GM12878 (cell line): ENCODE data around the gene ZNF695. TPM values are rescaled to one million over a fixed set of nuclear protein-coding genes. Genes with fewer than 3 reads are reported as not detected.

ENCODE experiments used
- ATAC-seq: fragments of 200-7000 bp; cut with Tn5 transposase; 3 replicates; pipeline ENCODE4 v1.9.1; 2020; ENCODE audit warnings: mild to moderate bottlenecking, moderate library complexity
- BruUV-seq: library from RNA; stranded (reverse); fragments of 400-500 nt; replicated peaks from 2 replicates; lab custom pipeline; 2021; lab: Mats Ljungman, UMichigan
- CTCF ChIA-PET: fragments of 300-600 bp; sonication (Branson Sonifier 250); formaldehyde crosslinking; extraction: SDS; loops from one replicate; lab custom pipeline; 2021; ENCODE audit warnings: inconsistent platforms; lab: Yijun Ruan, JAX
- POLR2A ChIA-PET: fragments of 350-600 bp; formaldehyde crosslinking; extraction: SDS; loops from one replicate; lab custom pipeline; 2021; ENCODE audit warnings: inconsistent platforms; lab: Charles Lee
- RAD21 ChIA-PET: fragments of 300-600 bp; sonication (Branson Sonifier 250); formaldehyde crosslinking; loops from one replicate; lab custom pipeline; 2023; ENCODE audit warnings: antibody characterized with exemption; ENCODE audit not compliant: unreplicated experiment; lab: Charles Lee
- SMC1A ChIA-PET: fragments of 300-600 bp; sonication (Branson Sonifier 250); formaldehyde crosslinking; loops from one replicate; lab custom pipeline; 2023; ENCODE audit not compliant: unreplicated experiment, uncharacterized antibody; lab: Charles Lee
- DNase-seq: peaks from one replicate; pipeline ENCODE4 v3.0.0-alpha.2; 2011; ENCODE audit warnings: low read depth, low spot score
- FAIRE-seq: peaks from 3 replicates; lab custom pipeline; 2011; peaks lifted over from hg19 to GRCh38; lab: Jason Lieb, UNC
- H2AFZ ChIP-seq: 2 replicates; pipeline ENCODE4 v1.6.0; 2011; ENCODE audit warnings: low read depth, low read length, control low read depth; ENCODE audit not compliant: control insufficient read depth
- H3K27ac ChIP-seq: 2 replicates; pipeline ENCODE4 v1.5.1; 2011; ENCODE audit warnings: control low read depth; ENCODE audit not compliant: control insufficient read depth, insufficient read depth
- H3K27me3 ChIP-seq, 2 experiments: replicated peaks in 1 of 2; 2 replicates each; pipeline versions ENCODE4 v1.6.0 to v1.6.1; 2011; ENCODE audit warnings: low read length in 1 of 2; ENCODE audit not compliant: control insufficient read depth in 2 of 2, insufficient read depth in 2 of 2
- H3K36me3 ChIP-seq, 2 experiments: 2 replicates each; pipeline ENCODE4 v1.5.1; 2011; ENCODE audit warnings: low read length in 1 of 2; ENCODE audit not compliant: control insufficient read depth in 2 of 2, insufficient read depth in 2 of 2
- H3K4me1 ChIP-seq: 2 replicates; pipeline ENCODE4 v1.6.1; 2011; ENCODE audit warnings: mild to moderate bottlenecking, low read length, moderate library complexity, mixed read lengths; ENCODE audit not compliant: control insufficient read depth, insufficient read depth
- H3K4me2 ChIP-seq: 2 replicates; pipeline ENCODE4 v1.6.0; 2011; ENCODE audit warnings: control low read depth; ENCODE audit not compliant: control insufficient read depth, insufficient read depth
- H3K4me3 ChIP-seq: fragments of 200-600 bp; sonication (generic); 2 replicates; pipeline ENCODE4 v1.5.1; 2016
- H3K79me2 ChIP-seq: 2 replicates; pipeline ENCODE4 v1.6.0; 2011; ENCODE audit warnings: low read length; ENCODE audit not compliant: control insufficient read depth, insufficient read depth
- H3K9ac ChIP-seq: 2 replicates; pipeline ENCODE4 v1.8.0; 2011; ENCODE audit warnings: low read length, control low read depth, mixed read lengths; ENCODE audit not compliant: control insufficient read depth, insufficient read depth
- H3K9me3 ChIP-seq: replicated peaks from 3 replicates; pipeline ENCODE4 v1.5.1; 2011; ENCODE audit warnings: mild to moderate bottlenecking, low read length; ENCODE audit not compliant: control insufficient read depth, insufficient read depth
- H4K20me1 ChIP-seq: 2 replicates; pipeline ENCODE4 v1.6.0; 2011; ENCODE audit not compliant: control insufficient read depth, insufficient read depth
- CEBPB ChIP-seq, 2 experiments: fragments of 150-350 bp in 1 of 2; IDR thresholded peaks; 2 replicates each; pipeline ENCODE4 v1.6.1; 2012 to 2014; ENCODE audit warnings: low read depth in 2 of 2, low read length in 2 of 2, borderline replicate concordance in 1 of 2, inconsistent platforms in 1 of 2
- HDAC2 ChIP-seq: fragments of 200-600 bp; sonication (generic); IDR thresholded peaks from 2 replicates; pipeline ENCODE4 v1.6.1; 2017
- MEF2B ChIP-seq: fragments of 450-650 bp; IDR thresholded peaks from 2 replicates; pipeline ENCODE4 v1.6.1; 2018; ENCODE audit warnings: mild to moderate bottlenecking, moderate library complexity; ENCODE audit not compliant: partially characterized antibody, poor library complexity, severe bottlenecking
- NFXL1 ChIP-seq: fragments of 450-650 bp; IDR thresholded peaks from 2 replicates; pipeline ENCODE4 v1.6.1; 2017; ENCODE audit warnings: antibody characterized with exemption, mild to moderate bottlenecking, borderline replicate concordance
- POLR2AphosphoS2 ChIP-seq: IDR thresholded peaks from 2 replicates; pipeline ENCODE4 v1.6.1; 2011; ENCODE audit warnings: low read depth, mild to moderate bottlenecking, low read length, improper control_type of control experiment, moderate library complexity
- SIN3A ChIP-seq: IDR thresholded peaks from 2 replicates; pipeline ENCODE4 v1.6.1; 2012; ENCODE audit warnings: low read depth, low read length, improper control_type of control experiment
- SREBF2 ChIP-seq: IDR thresholded peaks from 2 replicates; pipeline ENCODE4 v1.6.1; 2012; ENCODE audit warnings: mild to moderate bottlenecking, low read length
- TAF1 ChIP-seq: IDR thresholded peaks from 2 replicates; pipeline ENCODE4 v1.6.1; 2011; ENCODE audit warnings: mild to moderate bottlenecking, low read depth, low read length, borderline replicate concordance
- TBL1XR1 ChIP-seq: IDR thresholded peaks from 2 replicates; pipeline ENCODE4 v1.6.1; 2012; ENCODE audit warnings: low read depth, low read length, improper control_type of control experiment
- TCF7 ChIP-seq: IDR thresholded peaks from 2 replicates; pipeline ENCODE4 v1.6.1; 2014; ENCODE audit warnings: antibody characterized with exemption, borderline replicate concordance
- ZBED1 ChIP-seq: IDR thresholded peaks from 2 replicates; pipeline ENCODE4 v1.6.1; 2016; ENCODE audit warnings: borderline replicate concordance
- ZNF207 ChIP-seq: fragments of 450-650 bp; IDR thresholded peaks from 2 replicates; pipeline ENCODE4 v1.6.1; 2014; ENCODE audit warnings: antibody characterized with exemption, mild to moderate bottlenecking, borderline replicate concordance
- ZNF622 ChIP-seq: fragments of 450-650 bp; IDR thresholded peaks from 2 replicates; pipeline ENCODE4 v1.6.1; 2017; ENCODE audit warnings: mild to moderate bottlenecking, inconsistent platforms
- WGBS: methylation state at CpG from one replicate; pipeline ENCODE4 v1.1.6; 2016; ENCODE audit warnings: low lambda C conversion rate; ENCODE audit not compliant: insufficient replicate concordance, insufficient coverage; ENCODE audit errors: missing lambda C conversion rate; 5-methylcytosine and 5-hydroxymethylcytosine counted together
- in situ Hi-C: fragments of 300-500 bp; cut with MboI; formaldehyde crosslinking; loops from 9 replicates; pipeline ENCODE4 v1.14.3; 2018; ENCODE audit warnings: mixed read lengths
- intact Hi-C: fragments of 100-400 bp; cut with micrococcal nuclease; formaldehyde crosslinking; loops from one replicate; pipeline ENCODE4 v1.14.2; 2022; ENCODE audit not compliant: unreplicated experiment
- polyA plus RNA-seq, 11 experiments: library from polyadenylated mRNA; depleted of rRNA in 4 of 11; unstranded in 6 of 11; stranded (reverse) in 5 of 11; fragments of >200 nt; fragmentation: Nextera tagmentation in 4 of 11; fragmentation: Illumina TruSeq in 1 of 11; extraction: Ambion mirVana in 4 of 11; extraction: Trizol in 1 of 11; gene quantifications; 1 replicate in 1 of 11; 2 replicates in 10 of 11; pipeline versions ENCODE4 v1.2.1 to v1.2.3, GENCODE V29; 2011 to 2016; ENCODE audit warnings: inconsistent platforms in 2 of 11, missing spikeins in 2 of 11, low read depth in 1 of 11
- total RNA-seq, 4 experiments: library from RNA; depleted of rRNA in 3 of 4; stranded (reverse); fragments of >200 nt in 3 of 4; fragmentation: Illumina TruSeq in 1 of 4; extraction: Trizol in 1 of 4; gene quantifications; 2 replicates each; pipeline versions ENCODE4 v1.2.1 to v1.2.3, GENCODE V29; 2013 to 2021
- TF ChIP-seq, protein P1 (sequence below): fragments of 450-650 bp; IDR thresholded peaks from 2 replicates; pipeline ENCODE4 v1.6.1; 2016; ENCODE audit warnings: mild to moderate bottlenecking
- TF ChIP-seq, protein P2 (sequence below), 3 experiments: IDR thresholded peaks in 2 of 3; conservative IDR thresholded peaks in 1 of 3; 2 replicates each; pipeline ENCODE4 v1.5.1; 2011; ENCODE audit warnings: low read depth in 3 of 3, low read length in 3 of 3, mild to moderate bottlenecking in 3 of 3, control low read depth in 2 of 3, moderate library complexity in 2 of 3, inconsistent platforms in 1 of 3, mixed read lengths in 1 of 3; ENCODE audit not compliant: control insufficient read depth in 2 of 3, insufficient read depth in 1 of 3; ENCODE audit errors: extremely low read depth in 1 of 3
- TF ChIP-seq, protein P3 (sequence below): fragments of 450-650 bp; formaldehyde crosslinking; IDR thresholded peaks from 2 replicates; pipeline ENCODE4 v1.4.0; 2020; ENCODE audit warnings: mild to moderate bottlenecking, moderate library complexity

The ZNF695 gene
- total and polyA plus RNA-seq, 10 of the 15 experiments (the other 5 are each of a cell fraction or from before 2014, with no cell fraction given), result 0.04 to 1.8 (median 1.2) TPM

DNA sequence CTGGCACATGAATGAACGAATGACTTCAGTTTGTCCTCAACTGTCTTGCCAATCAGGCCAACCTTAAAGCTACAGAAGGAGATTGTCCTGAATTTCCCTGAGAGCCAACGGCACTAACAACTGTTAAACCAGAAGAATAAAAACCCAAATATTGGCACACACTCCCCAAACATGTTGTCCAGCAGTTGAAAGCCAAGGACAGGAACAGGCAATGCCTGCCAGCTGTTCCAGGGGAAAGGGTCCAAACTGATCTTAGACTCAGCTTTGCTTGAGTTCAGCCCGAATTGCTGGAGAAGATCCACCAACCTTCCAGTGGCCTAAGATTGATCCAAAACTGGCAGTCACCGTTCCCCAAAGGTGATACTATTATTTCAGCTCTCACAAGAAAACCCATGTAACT lies 53.7 kb downstream of the ZNF695 start (continued):
- TF ChIP-seq ZNF622 (no peak), TAF1 (no peak), HDAC2 (no peak)

DNA sequence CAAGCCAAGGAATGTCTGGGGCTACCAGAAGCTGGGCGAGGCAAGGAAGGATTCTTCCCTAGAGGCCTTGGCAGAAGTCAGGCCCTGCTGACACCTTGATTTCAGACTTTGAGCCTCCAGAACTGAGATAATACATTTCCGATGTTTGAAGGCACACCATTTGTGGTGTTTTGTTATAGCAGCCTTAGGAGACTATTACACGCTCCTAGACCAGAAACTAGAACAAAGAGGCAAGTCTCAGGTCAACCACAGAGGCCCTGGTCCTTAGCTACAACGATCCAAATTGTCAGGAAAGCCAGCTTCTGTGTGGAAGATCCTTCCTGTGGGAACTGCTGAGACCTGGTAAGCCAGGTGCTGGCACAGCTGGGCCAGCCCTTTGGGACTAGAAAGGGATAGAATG lies 56.4 kb downstream of the ZNF695 start:
- no peaks in the 10 kb centered on the region for H3K4me1 ChIP-seq
- ChIA-PET SMC1A (no interaction called here), RAD21 (no interaction called here), CTCF (interaction anchor here (2.0 kb wide), 1 partner anchor 9 kb away, joined by 9 read pairs; no protein-coding TSS in a partner anchor), POLR2A (no interaction called here)
- H4K20me1 ChIP-seq, result no peaks in the 10 kb centered on the region
- FAIRE-seq, result no peak
- H2AFZ ChIP-seq, result no peak overlapping the region
- 57% methylated on average over 4 of the region's 4 CpGs for WGBS
- no peak overlapping the region for H3K4me2 ChIP-seq
- BruUV-seq, result no TSS peak
- H3K27me3 ChIP-seq, result no peaks in the 10 kb centered on the region
- no peak for ATAC-seq
- H3K36me3 ChIP-seq, result no peaks in the 10 kb centered on the region
- no peak overlapping the region for H3K27ac ChIP-seq
- no peak for DNase-seq
- H3K9me3 ChIP-seq, result peaks cover 1% of the 10 kb centered on the region; the same call in 1 of the 3 replicates
- intact Hi-C loops (no loop called here), in situ Hi-C loops (no loop called here)
- no peak overlapping the region for H3K4me3 ChIP-seq
- H3K9ac ChIP-seq, result no peak overlapping the region
- H3K79me2 ChIP-seq, result no peaks in the 10 kb centered on the region
- TF ChIP-seq, protein P1, sequence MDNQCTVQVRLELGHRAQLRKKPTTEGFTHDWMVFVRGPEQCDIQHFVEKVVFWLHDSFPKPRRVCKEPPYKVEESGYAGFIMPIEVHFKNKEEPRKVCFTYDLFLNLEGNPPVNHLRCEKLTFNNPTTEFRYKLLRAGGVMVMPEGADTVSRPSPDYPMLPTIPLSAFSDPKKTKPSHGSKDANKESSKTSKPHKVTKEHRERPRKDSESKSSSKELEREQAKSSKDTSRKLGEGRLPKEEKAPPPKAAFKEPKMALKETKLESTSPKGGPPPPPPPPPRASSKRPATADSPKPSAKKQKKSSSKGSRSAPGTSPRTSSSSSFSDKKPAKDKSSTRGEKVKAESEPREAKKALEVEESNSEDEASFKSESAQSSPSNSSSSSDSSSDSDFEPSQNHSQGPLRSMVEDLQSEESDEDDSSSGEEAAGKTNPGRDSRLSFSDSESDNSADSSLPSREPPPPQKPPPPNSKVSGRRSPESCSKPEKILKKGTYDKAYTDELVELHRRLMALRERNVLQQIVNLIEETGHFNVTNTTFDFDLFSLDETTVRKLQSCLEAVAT, result no peak
- TF ChIP-seq TCF7 (no peak), POLR2AphosphoS2 (no peak), CEBPB (IDR thresholded peaks at IDR 0.05; ENCODE audit: borderline replicate concordance in 1 of 2, low read depth in 2 of 2, low read length in 2 of 2) (no peak), SREBF2 (no peak), ZNF207 (no peak), TBL1XR1 (no peak), ZBED1 (no peak), TAF1 (no peak), SIN3A (no peak), MEF2B (no peak), NFXL1 (no peak)
- TF ChIP-seq, protein P2, sequence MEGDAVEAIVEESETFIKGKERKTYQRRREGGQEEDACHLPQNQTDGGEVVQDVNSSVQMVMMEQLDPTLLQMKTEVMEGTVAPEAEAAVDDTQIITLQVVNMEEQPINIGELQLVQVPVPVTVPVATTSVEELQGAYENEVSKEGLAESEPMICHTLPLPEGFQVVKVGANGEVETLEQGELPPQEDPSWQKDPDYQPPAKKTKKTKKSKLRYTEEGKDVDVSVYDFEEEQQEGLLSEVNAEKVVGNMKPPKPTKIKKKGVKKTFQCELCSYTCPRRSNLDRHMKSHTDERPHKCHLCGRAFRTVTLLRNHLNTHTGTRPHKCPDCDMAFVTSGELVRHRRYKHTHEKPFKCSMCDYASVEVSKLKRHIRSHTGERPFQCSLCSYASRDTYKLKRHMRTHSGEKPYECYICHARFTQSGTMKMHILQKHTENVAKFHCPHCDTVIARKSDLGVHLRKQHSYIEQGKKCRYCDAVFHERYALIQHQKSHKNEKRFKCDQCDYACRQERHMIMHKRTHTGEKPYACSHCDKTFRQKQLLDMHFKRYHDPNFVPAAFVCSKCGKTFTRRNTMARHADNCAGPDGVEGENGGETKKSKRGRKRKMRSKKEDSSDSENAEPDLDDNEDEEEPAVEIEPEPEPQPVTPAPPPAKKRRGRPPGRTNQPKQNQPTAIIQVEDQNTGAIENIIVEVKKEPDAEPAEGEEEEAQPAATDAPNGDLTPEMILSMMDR (IDR thresholded peaks at IDR 0.05 in 2 of 3, conservative IDR thresholded peaks at IDR 0.05 in 1 of 3; ENCODE audit: control insufficient read depth in 2 of 3, extremely low read depth in 1 of 3, insufficient read depth in 1 of 3, low read depth in 3 of 3, low read length in 3 of 3), result no peak
- TF ChIP-seq, protein P3, sequence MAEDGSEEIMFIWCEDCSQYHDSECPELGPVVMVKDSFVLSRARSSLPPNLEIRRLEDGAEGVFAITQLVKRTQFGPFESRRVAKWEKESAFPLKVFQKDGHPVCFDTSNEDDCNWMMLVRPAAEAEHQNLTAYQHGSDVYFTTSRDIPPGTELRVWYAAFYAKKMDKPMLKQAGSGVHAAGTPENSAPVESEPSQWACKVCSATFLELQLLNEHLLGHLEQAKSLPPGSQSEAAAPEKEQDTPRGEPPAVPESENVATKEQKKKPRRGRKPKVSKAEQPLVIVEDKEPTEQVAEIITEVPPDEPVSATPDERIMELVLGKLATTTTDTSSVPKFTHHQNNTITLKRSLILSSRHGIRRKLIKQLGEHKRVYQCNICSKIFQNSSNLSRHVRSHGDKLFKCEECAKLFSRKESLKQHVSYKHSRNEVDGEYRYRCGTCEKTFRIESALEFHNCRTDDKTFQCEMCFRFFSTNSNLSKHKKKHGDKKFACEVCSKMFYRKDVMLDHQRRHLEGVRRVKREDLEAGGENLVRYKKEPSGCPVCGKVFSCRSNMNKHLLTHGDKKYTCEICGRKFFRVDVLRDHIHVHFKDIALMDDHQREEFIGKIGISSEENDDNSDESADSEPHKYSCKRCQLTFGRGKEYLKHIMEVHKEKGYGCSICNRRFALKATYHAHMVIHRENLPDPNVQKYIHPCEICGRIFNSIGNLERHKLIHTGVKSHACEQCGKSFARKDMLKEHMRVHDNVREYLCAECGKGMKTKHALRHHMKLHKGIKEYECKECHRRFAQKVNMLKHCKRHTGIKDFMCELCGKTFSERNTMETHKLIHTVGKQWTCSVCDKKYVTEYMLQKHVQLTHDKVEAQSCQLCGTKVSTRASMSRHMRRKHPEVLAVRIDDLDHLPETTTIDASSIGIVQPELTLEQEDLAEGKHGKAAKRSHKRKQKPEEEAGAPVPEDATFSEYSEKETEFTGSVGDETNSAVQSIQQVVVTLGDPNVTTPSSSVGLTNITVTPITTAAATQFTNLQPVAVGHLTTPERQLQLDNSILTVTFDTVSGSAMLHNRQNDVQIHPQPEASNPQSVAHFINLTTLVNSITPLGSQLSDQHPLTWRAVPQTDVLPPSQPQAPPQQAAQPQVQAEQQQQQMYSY, result no peak
